Measurements from ENCODE around the gene MCM10. TPM values are rescaled to one million over a fixed set of nuclear protein-coding genes. Genes with fewer than 3 reads are reported as not detected.

Gene MCM10
- total and polyA plus RNA-seq, 2 experiments from 2014 or later, result 4.7 to 5.2 TPM

GRCh38 chr10:13247246-13247645, 85.9 kb downstream of the MCM10 start:
- DNase-seq, result no peak
- Histone ChIP-seq H3K9me2 (ENCODE audit: insufficient read depth) (no peaks in the 10 kb centered on the region), H4K20me1 (ENCODE audit: insufficient read depth) (no peaks in the 10 kb centered on the region), H3K4me2 (ENCODE audit: unreplicated experiment) (no peak overlapping the region), H2AFZ (no peak overlapping the region), H3K36me3 (ENCODE audit: low read depth) (no peaks in the 10 kb centered on the region), H3K4me3 (no peak overlapping the region), H3K27ac (no peak overlapping the region), H3K9ac (no peak overlapping the region), H3K9me3 (ENCODE audit: low read depth) (no peaks in the 10 kb centered on the region), H3F3A (ENCODE audit: insufficient read depth) (no peaks in the 10 kb centered on the region), H3K79me2 (ENCODE audit: insufficient read depth) (no peaks in the 10 kb centered on the region), H3K4me1 (ENCODE audit: insufficient read depth) (no peaks in the 10 kb centered on the region), H3K27me3 (replicated peaks; ENCODE audit: insufficient read depth) (no peaks in the 10 kb centered on the region; the same call in 1 of the 2 replicates)
- WGBS, 2 experiments (ENCODE audit: low coverage in 1 of 2, low lambda C conversion rate in 2 of 2, missing lambda C conversion rate in 2 of 2), result 45 to 46% methylated on average over 9 of the region's 9 CpGs
- in situ Hi-C loops (cut with MboI), result no loop called here
- TF ChIP-seq EZH2phosphoT487 (IDR thresholded peaks at IDR 0.05; ENCODE audit: insufficient read depth, low read depth) (no peak), EZH2 (IDR thresholded peaks at IDR 0.05; ENCODE audit: insufficient read depth, poor library complexity, severe bottlenecking) (no peak)

GRCh38 chr10:13247784-13248183, 86.4 kb downstream of the MCM10 start:
- WGBS, 2 experiments (ENCODE audit: low coverage in 1 of 2, low lambda C conversion rate in 2 of 2, missing lambda C conversion rate in 2 of 2), result 61 to 69% methylated on average over 4 of the region's 4 CpGs
- no peak for DNase-seq
- Histone ChIP-seq H3K4me1 (ENCODE audit: insufficient read depth) (no peaks in the 10 kb centered on the region), H3K9me2 (ENCODE audit: insufficient read depth) (no peaks in the 10 kb centered on the region), H3K4me3 (no peak overlapping the region), H3F3A (ENCODE audit: insufficient read depth) (no peaks in the 10 kb centered on the region), H3K79me2 (ENCODE audit: insufficient read depth) (no peaks in the 10 kb centered on the region), H3K4me2 (ENCODE audit: unreplicated experiment) (no peak overlapping the region), H2AFZ (no peak overlapping the region), H3K9ac (no peak overlapping the region), H3K36me3 (ENCODE audit: low read depth) (no peaks in the 10 kb centered on the region), H3K27ac (no peak overlapping the region), H3K27me3 (replicated peaks; ENCODE audit: insufficient read depth) (no peaks in the 10 kb centered on the region; the same call in 1 of the 2 replicates), H3K9me3 (ENCODE audit: low read depth) (no peaks in the 10 kb centered on the region), H4K20me1 (ENCODE audit: insufficient read depth) (no peaks in the 10 kb centered on the region)
- in situ Hi-C loops (cut with MboI), result no loop called here
- TF ChIP-seq EZH2phosphoT487 (IDR thresholded peaks at IDR 0.05; ENCODE audit: insufficient read depth, low read depth) (no peak), EZH2 (IDR thresholded peaks at IDR 0.05; ENCODE audit: insufficient read depth, poor library complexity, severe bottlenecking) (no peak)

- Histone ChIP-seq H3K27ac (no peak overlapping the region), H3K4me3 (no peak overlapping the region), H3K9me3 (ENCODE audit: low read depth) (no peaks in the 10 kb centered on the region), H3K79me2 (ENCODE audit: insufficient read depth) (no peaks in the 10 kb centered on the region), H3K9ac (no peak overlapping the region), H3K27me3 (replicated peaks; ENCODE audit: insufficient read depth) (peaks cover 10% of the 10 kb centered on the region; the same call in 1 of the 2 replicates), H3K4me1 (ENCODE audit: insufficient read depth) (no peaks in the 10 kb centered on the region), H2AFZ (no peak overlapping the region), H4K20me1 (ENCODE audit: insufficient read depth) (no peaks in the 10 kb centered on the region), H3F3A (ENCODE audit: insufficient read depth) (no peaks in the 10 kb centered on the region), H3K36me3 (ENCODE audit: low read depth) (no peaks in the 10 kb centered on the region), H3K4me2 (ENCODE audit: unreplicated experiment) (no peak overlapping the region), H3K9me2 (ENCODE audit: insufficient read depth) (no peaks in the 10 kb centered on the region)
- in situ Hi-C loops (cut with MboI), result no loop called here
- no peak for DNase-seq
- WGBS, 2 experiments (ENCODE audit: low coverage in 1 of 2, low lambda C conversion rate in 2 of 2, missing lambda C conversion rate in 2 of 2), result 61 to 63% methylated on average over 4 of the region's 4 CpGs
- TF ChIP-seq EZH2phosphoT487 (IDR thresholded peaks at IDR 0.05; ENCODE audit: insufficient read depth, low read depth), result no peak
Observed at GRCh38 chr10:13253726-13254125, 92.4 kb downstream of the MCM10 start.

GRCh38 chr10:13256627-13257026, 95.3 kb downstream of the MCM10 start:
- 29 to 35% methylated on average over 2 of the region's 2 CpGs for WGBS, 2 experiments (ENCODE audit: low coverage in 1 of 2, low lambda C conversion rate in 2 of 2, missing lambda C conversion rate in 2 of 2)
- Histone ChIP-seq H3F3A (ENCODE audit: insufficient read depth) (no peaks in the 10 kb centered on the region), H3K4me1 (ENCODE audit: insufficient read depth) (no peaks in the 10 kb centered on the region), H3K79me2 (ENCODE audit: insufficient read depth) (no peaks in the 10 kb centered on the region), H3K9ac (no peak overlapping the region), H4K20me1 (ENCODE audit: insufficient read depth) (no peaks in the 10 kb centered on the region), H3K9me3 (ENCODE audit: low read depth) (no peaks in the 10 kb centered on the region), H2AFZ (no peak overlapping the region), H3K9me2 (ENCODE audit: insufficient read depth) (no peaks in the 10 kb centered on the region), H3K27ac (no peak overlapping the region), H3K36me3 (ENCODE audit: low read depth) (no peaks in the 10 kb centered on the region), H3K4me3 (no peak overlapping the region), H3K4me2 (ENCODE audit: unreplicated experiment) (no peak overlapping the region), H3K27me3 (replicated peaks; ENCODE audit: insufficient read depth) (peaks cover 10% of the 10 kb centered on the region; the same call in 1 of the 2 replicates)
- no peak for DNase-seq
- TF ChIP-seq EZH2 (IDR thresholded peaks at IDR 0.05; ENCODE audit: insufficient read depth, poor library complexity, severe bottlenecking) (no peak), EZH2phosphoT487 (IDR thresholded peaks at IDR 0.05; ENCODE audit: insufficient read depth, low read depth) (no peak)
- in situ Hi-C loops (cut with MboI), result no loop called here

DNA sequence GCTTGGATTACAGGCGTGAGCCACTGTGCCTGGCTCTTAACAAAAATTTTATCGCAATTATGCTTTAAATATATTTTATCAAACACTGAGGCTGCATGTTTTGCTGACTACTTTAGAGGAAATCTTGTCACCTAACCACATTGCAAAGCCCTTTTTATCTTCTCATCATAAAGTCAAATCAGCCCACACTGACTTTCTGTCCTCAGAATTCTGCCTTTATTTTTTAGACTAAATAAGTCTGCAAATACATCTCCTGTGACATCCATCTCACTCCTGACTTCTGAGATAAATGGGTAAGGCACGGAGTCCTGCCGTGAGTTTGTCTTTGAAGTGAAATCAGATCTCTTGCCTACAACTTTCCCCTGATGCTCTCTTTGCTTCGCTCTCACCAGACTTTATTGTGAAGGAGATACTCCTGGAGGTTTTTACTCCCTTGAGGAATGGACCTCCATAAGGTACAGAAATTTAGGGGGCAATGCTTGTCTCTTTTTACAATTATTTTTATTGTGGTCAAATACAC, 96.3 kb downstream of the MCM10 start:
- Histone ChIP-seq H4K20me1 (ENCODE audit: insufficient read depth) (no peaks in the 10 kb centered on the region), H3K4me2 (ENCODE audit: unreplicated experiment) (no peak overlapping the region), H3K79me2 (ENCODE audit: insufficient read depth) (no peaks in the 10 kb centered on the region), H3K27me3 (replicated peaks; ENCODE audit: insufficient read depth) (peaks cover 10% of the 10 kb centered on the region; the same call in 1 of the 2 replicates), H3K4me3 (no peak overlapping the region), H3F3A (ENCODE audit: insufficient read depth) (no peaks in the 10 kb centered on the region), H3K4me1 (ENCODE audit: insufficient read depth) (no peaks in the 10 kb centered on the region), H2AFZ (no peak overlapping the region), H3K9ac (no peak overlapping the region), H3K27ac (no peak overlapping the region), H3K9me2 (ENCODE audit: insufficient read depth) (no peaks in the 10 kb centered on the region), H3K9me3 (ENCODE audit: low read depth) (no peaks in the 10 kb centered on the region), H3K36me3 (ENCODE audit: low read depth) (no peaks in the 10 kb centered on the region)
- no peak for TF ChIP-seq EZH2 (IDR thresholded peaks at IDR 0.05; ENCODE audit: insufficient read depth, poor library complexity, severe bottlenecking)
- TF ChIP-seq EZH2phosphoT487 (IDR thresholded peaks at IDR 0.05; ENCODE audit: insufficient read depth, low read depth), result no peak
- WGBS, 2 experiments (ENCODE audit: low coverage in 1 of 2, low lambda C conversion rate in 2 of 2, missing lambda C conversion rate in 2 of 2), result 67 to 71% methylated on average over 5 of the region's 5 CpGs
- DNase-seq, result no peak
- in situ Hi-C loops (cut with MboI), result no loop called here

Small RNAs within 50 kb of the gene (small RNA-seq; reads per million reads assigned to genes)
- gene RNU6-6P (ENCODE audit: low read depth, low replicate concordance), result not detected

Other genes starting within 250 kb of the MCM10 start
- gene CCDC3, start 159.8 kb upstream of the MCM10 start, total RNA-seq (2014; rRNA removed; shearing (Covaris generic)), result not detected in 2 replicates
- not detected in 2 replicates for gene CCDC3, start 159.8 kb upstream of the MCM10 start, polyA plus RNA-seq (2016; fragmentation: Nextera tagmentation; extraction: Ambion mirVana)
- 41.2 and 50.6 TPM in 2 replicates for gene OPTN, start 61.4 kb upstream of the MCM10 start, total RNA-seq (2014; rRNA removed; shearing (Covaris generic))
- 109 and 116 TPM in 2 replicates for gene OPTN, start 61.4 kb upstream of the MCM10 start, polyA plus RNA-seq (2016; fragmentation: Nextera tagmentation; extraction: Ambion mirVana)
- gene UCMA, start 72.8 kb downstream of the MCM10 start, total RNA-seq (2014; rRNA removed; shearing (Covaris generic)), result not detected in 2 replicates
- not detected in 2 replicates for gene UCMA, start 72.8 kb downstream of the MCM10 start, polyA plus RNA-seq (2016; fragmentation: Nextera tagmentation; extraction: Ambion mirVana)
- 13.4 and 19.1 TPM in 2 replicates for gene PHYH, start 138.5 kb downstream of the MCM10 start, total RNA-seq (2014; rRNA removed; shearing (Covaris generic))
- 29.7 and 30.8 TPM in 2 replicates for gene PHYH, start 138.5 kb downstream of the MCM10 start, polyA plus RNA-seq (2016; fragmentation: Nextera tagmentation; extraction: Ambion mirVana)
- 34.0 and 35.0 TPM in 2 replicates for gene SEPHS1, start 186.7 kb downstream of the MCM10 start, total RNA-seq (2014; rRNA removed; shearing (Covaris generic))
- 16.2 and 16.6 TPM in 2 replicates for gene SEPHS1, start 186.7 kb downstream of the MCM10 start, polyA plus RNA-seq (2016; fragmentation: Nextera tagmentation; extraction: Ambion mirVana)

Data from GM23248 (cell line).